GM19043 (cell line): ENCODE measurements around the gene TLDC2.

Experiments
- ATAC-seq: cut with Tn5 transposase; IDR thresholded peaks from one replicate; pipeline ENCODE4 v1.9.1; 2021; ENCODE audit warnings: low read depth; ENCODE audit not compliant: unreplicated experiment

TLDC2 gene

DNA sequence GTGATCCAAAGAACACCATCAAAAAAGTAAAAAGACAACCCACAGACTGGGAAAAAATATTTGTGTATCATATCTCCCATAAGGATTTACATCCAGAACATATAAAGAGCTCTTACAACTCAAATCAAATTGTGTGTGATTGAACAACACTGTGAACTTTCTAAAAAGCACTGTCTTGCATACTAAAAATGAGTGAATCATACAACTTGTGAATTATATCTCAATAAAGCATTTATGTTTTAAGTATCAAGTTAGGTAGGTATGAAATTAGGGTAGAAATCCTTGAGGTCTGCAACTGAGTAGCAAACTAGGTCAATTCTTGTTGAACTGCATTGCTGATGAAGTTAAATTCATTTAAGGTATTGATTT, 61.4 kb downstream of the TLDC2 start:
- no peak for ATAC-seq

- no peak for ATAC-seq
These were observed 65.5 kb downstream of the TLDC2 start for GRCh38 chr20:36941401-36941835.
